HTERT RPE-1 (cell line): ENCODE results near the gene HPSE2.

Experiments used
- in situ Hi-C: fragments of 300-500 bp; cut with MboI; formaldehyde crosslinking; loops from 4 replicates; pipeline ENCODE4 v1.14.3; 2020; ENCODE audit warnings: low sequenced_read_pairs

Gene HPSE2

DNA sequence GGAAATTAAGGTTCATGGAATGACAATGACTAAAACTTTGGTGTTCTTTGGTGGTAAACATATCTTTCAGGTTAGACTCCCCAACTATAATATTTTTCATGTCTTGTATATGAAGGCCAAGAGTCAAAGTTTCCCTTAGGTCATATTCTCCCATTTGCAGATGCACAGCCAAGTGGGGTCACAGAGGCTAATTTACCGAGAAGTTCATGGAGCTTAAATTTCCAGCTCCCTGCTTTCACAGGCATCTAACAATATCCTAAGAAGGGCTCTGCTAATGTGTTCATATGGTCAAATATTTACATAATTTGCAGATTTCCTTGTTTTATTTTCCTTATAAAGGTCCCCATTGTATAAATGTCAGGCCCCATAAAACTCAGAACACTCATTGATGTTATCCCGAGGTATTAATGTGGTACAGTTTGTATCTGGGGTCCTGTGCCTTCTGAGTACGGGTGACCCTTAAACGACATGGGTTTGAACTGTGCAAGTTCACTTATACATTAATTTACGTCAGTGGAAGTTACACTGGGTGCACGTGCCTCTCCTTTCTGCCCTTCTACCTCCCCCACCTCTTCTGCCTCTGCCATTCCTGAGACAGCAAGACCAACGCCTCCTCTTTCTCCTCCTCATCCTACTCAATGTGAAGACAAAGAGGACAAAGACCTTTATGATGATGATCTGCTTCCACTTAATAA lies 603.0 kb downstream of the HPSE2 start:
- in situ Hi-C loops = no loop called here

DNA sequence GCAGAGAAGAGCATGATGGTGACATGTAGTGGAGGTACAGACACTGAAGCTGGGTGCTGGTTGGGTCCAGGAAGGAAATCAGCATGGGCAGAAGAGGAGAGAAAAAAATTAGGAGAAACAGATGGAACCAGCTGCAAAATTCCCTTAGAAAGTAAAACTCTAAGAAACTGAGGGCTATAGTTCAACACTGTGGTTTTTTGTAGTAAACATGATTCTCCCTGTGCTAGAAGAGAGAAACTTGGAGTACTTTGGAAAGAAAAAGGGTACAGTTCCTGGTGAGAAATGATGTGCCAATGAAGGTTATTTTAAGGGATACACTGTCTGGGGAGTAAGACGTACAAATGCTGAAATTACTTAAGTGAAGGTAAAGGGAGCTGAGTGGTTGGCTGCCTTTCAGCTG lies 607.4 kb downstream of the HPSE2 start:
- in situ Hi-C loops = no loop called here

DNA sequence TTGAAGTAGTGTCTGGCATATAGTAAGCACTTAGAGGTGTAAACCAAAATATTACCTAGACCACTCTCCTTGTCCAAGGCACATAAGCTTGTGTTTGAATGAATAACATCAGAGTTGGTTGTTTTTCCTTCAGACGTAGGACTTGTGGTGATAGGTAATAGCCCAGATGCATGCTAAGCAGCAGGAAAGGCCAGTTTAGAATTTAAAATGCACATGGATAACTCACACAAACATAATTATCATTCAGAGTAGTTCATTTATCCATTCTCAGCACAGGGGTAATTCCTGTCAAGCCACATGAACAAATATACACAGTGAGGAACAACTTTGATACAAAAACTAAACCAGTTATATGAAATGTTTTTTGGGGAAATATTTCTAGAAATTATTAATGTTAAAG lies 607.9 kb downstream of the HPSE2 start:
- in situ Hi-C loops = no loop called here

DNA sequence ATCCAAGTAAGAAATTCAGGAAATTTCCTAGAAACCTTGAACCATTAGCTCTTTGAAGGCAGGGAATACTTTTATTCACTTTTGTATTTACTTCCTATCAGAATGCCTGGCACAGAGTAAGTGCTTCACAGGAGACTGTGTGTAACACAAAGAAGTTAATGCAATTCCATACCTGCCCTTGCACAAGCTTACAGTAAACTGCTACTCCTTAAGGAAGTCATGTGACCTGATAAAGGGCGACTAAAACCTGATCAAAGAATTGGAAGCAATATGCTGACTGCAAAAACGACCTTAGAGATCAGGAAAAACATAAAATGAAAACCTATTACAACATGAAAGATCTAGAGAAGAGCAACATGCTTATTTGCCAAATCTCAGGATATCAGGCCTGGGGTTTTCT lies 610.7 kb downstream of the HPSE2 start:
- in situ Hi-C loops = no loop called here

DNA sequence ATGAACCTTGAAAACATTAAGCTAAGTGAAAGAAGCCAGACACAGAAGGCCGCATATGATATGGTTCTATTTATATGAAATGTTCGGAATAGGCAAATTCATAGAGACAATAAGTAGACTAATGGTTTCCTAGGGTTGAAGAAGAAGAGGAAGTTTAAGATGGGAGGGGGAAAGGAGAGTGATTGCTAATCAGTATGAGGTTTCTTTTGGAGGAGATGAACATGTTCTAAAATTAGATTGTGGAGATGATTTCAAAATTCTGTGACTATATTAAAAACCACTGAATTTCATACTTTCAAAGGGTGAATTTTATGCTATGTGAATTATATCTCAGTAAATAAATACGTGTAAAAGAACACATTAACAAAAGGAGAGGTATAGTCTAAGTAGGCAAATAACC lies 612.5 kb downstream of the HPSE2 start:
- in situ Hi-C loops = no loop called here

DNA sequence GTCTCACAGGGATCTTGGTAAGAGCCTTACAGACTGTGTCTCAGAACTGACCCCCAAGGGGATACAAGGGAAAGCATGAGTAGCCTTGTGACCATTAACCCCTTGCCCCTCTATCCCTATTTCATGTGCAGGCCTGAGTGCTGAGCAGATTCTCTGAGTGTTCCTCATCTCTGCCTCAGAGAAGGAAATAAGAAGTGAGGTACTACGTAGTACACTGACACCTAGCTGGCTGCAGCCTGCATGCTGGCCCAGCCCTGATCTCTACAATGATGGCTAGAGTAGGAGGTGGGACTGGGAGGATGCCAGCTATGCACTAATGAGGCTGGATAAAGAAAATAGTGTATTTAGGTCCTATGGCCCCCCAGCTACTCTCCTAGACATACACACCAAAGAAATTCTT lies 614.0 kb downstream of the HPSE2 start:
- in situ Hi-C loops = no loop called here

DNA sequence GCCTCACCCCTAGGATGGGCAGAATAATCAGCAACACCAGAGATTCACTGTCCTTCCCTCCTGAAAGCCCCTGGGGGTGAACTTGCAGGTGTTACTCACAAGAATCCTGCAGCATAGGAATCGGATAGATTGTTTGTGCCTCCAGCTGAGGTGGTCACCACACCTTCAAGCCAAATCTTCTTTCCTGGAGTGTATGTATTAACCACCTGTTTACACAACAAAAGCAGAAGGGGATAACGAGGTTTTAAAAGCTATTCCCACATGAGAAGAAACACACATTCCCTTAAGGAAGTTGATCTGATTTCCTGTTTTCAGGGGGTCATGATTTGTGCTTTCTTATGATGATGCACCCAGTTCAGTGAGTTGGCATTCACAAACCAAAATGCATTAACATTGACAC lies 615.1 kb downstream of the HPSE2 start:
- in situ Hi-C loops = no loop called here

DNA sequence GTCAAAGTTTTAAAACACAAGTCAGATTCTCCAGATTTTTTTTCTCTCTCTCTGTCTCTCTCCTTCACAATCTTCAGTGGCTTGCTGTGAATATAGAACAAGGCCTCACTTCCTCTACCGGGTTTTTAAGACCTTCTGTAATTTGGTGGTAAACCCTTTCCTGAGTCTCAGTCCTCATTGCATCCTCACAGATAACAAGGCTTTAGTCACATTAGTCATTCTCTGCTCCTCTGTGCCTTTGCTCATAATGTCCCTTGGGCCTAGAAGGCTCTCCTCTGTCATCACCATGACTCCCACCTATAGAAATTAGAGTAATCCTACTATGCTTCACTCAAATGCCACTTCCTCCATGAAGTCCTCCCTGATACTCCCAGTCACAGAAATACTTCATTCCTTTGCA lies 616.2 kb downstream of the HPSE2 start:
- in situ Hi-C loops = no loop called here

DNA sequence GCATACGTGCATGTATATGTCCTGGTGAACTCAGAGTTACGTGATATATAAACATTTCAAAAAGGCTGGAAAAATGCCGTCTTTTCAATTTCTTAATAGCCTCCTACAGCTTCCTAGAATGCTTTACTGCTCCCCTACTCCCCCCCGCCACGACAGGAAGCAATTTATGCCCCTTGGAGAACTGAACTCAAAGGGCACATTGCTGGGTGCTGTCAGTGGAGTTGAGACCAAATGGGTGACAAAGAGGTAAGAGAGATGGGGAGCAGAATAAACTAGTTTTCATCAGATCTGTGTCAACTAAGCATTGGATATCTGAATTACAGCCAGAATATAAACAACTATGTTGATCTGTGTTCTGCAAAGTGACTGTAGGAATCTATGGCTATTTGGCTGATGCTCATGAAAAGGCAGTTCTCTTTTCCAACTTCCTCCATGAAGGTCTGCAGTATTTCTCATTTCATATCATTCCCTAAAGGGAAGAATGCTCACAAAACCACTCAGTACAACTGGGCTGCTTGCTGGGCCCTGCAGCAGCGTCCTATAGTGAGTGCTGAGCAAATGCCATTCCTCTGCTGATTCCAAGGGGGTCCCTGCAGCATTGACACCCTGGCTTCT lies 617.6 kb downstream of the HPSE2 start:
- in situ Hi-C loops = no loop called here

DNA sequence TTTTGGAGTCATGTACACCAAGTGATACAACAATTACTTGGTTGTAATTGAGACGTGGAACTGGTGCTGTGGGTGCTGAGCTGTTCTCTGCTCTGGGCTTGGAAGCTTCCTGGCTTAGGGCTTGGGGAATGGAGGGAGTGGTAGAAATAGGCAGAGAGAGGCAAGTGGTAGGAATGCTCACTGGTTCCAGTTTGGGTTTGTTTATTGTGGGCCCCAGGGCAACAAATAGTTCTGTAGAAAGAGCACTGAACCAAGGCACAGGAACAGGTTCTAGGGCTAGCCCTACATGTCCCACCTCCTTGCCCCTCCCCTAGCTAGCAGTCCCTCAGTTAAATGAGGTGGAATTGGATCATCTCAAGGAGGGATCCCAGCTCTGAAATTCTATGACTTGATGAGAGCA lies 622.2 kb downstream of the HPSE2 start:
- in situ Hi-C loops = no loop called here

DNA sequence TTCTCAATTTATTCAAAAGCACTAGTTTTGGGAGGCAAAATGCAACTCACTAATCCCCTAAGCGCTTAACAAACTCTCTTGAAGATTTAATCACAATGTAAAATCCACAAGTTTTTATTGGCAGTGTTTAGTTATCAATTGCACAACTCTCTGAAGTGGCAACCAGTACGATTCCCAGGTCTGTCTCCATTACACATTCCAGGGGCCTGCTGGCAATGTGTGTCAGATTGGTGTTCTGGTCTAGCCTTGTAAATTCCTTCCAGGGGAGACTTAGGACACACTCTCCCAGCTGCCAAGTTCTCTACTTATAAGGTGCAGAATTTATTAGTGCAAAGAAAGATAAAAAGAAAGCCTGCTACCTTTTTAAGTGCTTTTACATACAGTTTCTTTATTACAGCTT lies 624.2 kb downstream of the HPSE2 start:
- in situ Hi-C loops = no loop called here

DNA sequence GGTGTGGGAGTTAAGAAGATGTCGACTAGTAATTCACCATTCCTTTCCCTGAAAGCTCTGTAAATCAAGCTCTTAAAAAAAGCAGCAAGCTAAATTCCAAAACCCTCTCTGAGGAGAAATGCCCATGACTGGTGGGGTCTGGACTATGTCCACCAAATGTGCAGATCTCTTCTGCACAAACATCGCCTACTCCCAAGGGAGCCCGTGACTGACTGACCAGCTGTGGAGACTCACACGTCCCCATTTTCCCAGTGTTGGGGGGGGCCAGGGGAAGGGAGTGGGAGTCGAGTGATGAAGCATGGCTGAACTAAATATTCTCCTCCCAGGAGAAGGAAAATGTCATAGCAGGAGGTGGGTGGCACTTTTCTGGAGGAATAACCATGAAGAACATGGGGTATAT lies 624.8 kb downstream of the HPSE2 start:
- in situ Hi-C loops = no loop called here

DNA sequence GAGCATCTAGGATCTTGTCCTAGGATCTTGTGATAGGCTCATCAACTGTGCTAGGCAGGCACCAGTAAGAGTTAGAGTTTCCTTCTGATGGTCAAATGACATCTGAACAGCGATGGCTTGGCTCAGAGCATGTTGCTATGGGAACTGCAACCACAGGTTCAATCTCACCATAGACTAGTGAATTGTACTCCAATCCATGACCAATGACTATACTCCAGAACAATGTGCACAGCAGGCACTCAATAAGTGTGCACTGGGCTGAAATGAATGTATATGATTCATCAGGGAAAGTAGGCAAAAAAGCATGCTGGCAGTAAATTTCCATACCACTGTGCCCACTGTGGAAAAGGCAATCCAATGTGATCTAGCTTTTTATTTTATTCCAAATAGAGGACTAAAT lies 625.4 kb downstream of the HPSE2 start:
- in situ Hi-C loops = no loop called here

DNA sequence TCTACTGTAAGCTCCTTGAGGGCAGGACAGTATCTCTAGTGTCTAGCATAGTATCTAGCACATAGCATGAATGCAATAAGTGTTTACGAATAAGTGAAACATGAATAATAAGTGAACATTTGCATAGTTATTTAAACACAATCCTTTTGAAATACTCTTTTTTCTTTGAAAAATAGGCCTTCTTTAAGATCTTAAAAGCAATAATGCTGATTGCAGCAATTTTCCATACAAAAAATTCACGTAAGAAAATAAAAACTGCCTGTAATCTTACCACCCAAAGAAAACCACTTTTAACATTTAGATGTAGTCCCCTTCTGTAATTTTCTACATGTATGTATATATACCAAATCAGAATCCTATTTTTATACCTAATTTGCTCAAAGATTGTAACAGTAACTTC lies 626.4 kb downstream of the HPSE2 start:
- in situ Hi-C loops = no loop called here

DNA sequence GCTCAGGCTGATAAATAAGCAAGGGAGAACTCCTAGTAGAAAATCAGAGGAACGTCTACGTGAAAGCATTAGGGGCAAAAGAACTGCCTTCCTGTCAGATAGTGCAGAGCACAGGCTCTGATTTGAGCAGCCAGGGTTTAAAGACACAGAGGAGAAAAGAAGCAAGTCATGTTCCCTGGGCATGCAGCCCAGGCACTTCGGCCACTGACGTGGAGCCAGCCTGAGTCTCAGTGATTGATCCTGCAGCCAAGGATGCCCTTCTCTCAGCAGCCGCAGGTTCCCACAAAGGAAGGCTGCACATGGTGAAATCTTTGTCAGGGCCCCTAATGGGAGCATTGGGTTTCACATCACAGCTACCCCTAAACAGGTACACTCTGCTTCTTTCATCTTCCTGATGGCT lies 627.2 kb downstream of the HPSE2 start:
- in situ Hi-C loops = no loop called here

DNA sequence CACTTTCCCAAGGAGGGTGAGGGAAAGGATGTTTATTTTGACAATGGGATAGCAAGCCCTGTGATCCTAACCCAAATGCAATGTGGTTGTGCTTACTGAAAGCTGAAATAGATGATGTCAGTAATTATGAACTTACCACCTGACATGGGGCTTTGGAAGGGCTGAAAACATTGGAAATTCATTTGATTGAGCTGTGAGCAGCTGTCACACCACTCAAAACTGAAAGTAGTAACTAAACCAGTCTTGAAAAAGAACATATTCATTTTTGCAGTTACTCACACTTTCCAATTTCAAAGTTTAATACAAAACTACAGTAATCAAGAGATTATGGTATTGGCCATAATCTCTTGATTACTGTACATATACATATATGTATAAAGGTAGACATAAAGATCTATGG lies 633.4 kb downstream of the HPSE2 start:
- in situ Hi-C loops = no loop called here

DNA sequence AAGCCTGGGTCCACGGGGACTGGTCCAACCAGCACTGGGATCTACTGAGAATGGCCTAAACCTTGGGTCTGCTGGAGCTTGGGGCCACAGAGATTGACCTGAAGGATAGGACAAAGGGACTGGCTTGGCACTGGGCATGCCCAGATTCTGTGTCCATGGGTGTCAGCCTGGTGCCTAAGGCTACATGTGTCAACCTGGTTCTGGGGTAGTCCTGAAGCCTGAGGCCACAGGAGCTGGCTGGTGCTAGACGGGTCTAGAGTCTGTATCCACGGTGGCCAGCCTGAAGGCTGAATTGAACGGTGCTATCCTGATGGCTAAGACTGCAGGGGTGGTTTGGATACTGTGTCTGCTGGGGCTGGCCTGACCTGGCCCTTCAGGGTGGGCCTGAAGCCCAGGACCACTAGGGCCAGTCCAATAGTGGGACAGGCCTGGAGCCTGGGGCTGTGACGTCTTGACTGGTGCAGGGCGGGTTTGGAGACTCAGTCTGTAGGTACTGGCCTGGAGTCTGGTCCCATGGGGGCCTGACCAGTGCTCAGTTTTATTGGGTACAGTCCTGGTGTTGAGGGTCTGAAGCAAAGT lies 636.5 kb downstream of the HPSE2 start:
- in situ Hi-C loops = no loop called here

DNA sequence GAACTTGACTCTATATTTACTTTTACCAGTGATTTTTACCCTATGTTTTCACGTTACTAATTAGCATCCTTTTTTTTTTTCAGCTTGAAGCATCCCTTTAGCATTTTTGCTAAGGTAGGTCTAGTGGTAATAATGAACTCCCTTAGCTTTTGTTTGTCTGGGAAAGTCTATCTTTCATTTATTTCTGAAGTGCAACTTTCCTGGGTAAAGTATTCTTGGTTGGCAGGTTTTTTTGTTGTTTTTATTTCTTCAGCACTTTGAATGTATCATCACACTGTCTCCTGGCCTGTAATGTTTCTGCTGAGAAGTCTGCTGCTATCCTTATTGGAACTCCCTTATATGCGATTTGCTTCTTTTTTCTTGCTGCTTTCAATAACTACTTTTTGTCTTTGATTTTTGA lies 639.2 kb downstream of the HPSE2 start:
- in situ Hi-C loops = no loop called here

DNA sequence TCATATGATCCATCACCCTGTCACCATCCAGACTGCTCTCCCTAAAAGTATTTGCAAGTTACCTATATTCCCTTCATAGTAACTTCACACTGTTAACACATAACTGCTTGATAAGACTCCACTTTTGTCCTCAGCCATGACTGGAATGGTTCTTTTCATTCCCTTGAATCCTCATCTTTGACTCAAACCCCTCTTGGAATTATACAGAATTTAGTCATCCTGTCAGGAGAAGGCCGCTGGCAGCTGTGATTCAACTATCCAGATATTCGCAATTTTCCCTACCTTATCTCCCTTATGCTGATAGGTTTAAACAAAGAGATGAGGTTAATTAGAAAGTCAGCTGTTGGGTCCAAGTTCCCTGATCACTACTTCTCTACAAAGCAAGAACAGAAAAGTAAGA lies 646.0 kb downstream of the HPSE2 start:
- in situ Hi-C loops = no loop called here

DNA sequence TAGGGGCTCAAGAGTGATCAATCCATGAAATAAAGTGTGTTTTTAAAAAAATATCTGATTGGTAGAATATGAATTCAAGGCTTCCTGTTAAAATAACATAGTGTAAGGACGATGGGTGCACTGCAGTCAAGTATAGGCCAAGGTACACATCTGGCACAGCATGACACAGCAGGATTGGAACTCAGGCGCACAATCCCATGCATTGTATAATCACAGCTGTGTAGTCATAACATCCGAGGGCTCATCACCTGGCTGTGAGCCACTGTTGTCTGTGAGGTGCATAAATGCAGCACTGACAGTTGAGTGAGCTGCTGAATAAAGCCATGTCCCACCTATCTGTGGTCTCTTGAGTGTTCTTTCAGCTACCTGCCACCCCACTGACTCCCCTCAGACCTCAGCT lies 646.6 kb downstream of the HPSE2 start:
- in situ Hi-C loops = no loop called here

DNA sequence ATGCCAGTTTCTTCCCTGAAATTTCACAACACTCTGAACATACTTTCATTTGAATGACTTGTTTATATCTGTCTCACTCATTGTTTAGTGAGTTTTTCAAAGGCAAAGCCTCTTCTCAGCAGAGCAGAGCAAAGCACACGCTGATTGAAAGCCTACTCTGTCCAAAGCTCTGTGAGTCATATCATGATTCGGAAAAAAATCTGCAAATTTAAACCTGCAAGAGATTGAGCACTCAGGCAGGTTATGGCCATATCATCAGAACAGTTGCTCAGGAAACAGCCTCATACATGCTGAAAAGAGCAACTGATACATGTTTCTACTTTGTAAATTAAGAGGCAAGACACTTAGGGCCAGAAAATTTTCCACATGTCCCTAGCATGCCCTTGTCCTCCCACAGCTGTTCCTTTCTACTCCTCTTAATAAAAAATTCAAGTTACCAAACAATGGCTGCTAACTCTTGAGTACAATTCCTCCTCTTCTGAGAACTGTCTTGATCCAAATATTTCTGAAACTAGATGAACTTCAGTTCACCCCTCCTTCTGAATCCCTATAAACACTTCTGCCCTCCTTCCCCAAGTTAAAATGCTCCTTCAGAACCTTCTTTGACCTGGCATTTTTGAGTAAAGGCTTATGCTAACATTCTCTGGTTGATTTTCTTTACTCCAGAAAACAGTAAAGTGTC lies 648.4 kb downstream of the HPSE2 start:
- in situ Hi-C loops = no loop called here

DNA sequence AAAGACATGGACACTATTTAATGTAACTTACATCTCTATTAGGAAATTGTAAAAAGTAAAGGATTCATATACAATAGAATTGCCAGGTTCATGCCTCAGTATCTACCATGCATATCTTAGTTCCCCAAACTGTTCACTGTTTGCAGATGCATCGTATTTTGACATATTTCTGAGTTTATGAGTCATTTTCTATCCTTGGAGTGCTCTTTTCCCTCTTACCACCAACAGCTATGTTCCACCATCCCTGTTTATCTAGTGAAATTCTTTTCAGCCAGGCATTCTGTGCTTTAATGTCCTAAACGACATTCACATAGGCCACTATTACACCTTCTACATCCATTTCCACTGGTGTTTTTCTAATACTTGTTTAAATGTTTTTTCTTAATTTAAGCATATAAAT lies 649.6 kb downstream of the HPSE2 start:
- in situ Hi-C loops = no loop called here
